Activated T-helper 1 cell treated with anti-CD3 and anti-CD28 coated beads, Interleukin-2, amount 50 U/mL, for 16 hours (primary cell): ENCODE measurements around the gene VEGFC.

Source experiments
- DNase-seq, 2 donors: peaks; one replicate each; pipeline ENCODE4 v3.0.0-alpha.2; 2020; ENCODE audit warnings: low read depth in 1 of 2, low spot score in 1 of 2

The VEGFC gene

DNA sequence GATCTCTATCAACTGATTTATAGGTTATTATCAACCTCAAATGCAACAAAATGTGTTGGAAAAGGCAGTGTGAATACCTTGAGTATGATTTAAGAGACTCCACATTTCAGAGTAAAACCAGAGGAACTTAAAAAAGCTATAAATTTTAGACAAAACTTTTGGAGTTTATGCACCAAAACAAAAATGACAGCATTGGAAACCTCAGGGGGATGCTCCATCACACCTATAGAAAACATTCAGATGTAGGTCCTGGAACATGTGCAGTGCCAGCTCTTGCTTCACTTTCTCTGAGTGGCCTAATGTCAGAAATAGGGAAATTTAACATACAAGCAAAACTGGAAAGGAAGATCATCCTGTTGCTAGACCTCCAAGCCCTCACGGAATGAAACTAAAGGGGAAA lies 5.8 kb upstream of the VEGFC start:
- no peak for DNase-seq

DNA sequence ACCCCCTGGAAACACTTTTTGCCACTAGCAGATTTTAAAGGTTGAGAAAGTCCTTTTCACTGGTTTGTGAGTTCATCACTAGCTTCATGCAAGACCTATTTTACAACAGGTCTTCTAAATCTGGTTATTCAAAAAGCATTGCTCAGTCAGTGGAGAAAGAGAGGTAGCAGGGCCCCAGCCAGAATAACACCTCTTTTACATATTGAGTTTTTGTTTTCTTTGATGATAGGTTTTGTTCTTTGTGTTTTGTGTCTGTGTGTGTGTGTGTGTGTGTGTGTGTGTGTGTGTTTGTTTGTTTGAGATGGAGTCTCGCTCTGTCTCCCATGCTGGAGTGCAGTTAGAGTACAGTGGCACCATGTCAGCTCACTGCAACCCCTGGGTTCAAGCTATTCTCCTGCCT lies 2.7 kb upstream of the VEGFC start:
- no peak for DNase-seq

- no peak for DNase-seq
Observed at GRCh38 chr4:176794651-176795050, 1.9 kb upstream of the VEGFC start.

GRCh38 chr4:176794151-176794550 lies 1.4 kb upstream of the VEGFC start:
- no peak for DNase-seq

GRCh38 chr4:176793060-176793605 lies 411 bp upstream of the VEGFC start:
- no peak for DNase-seq

GRCh38 chr4:176791591-176792325 lies 964 bp downstream of the VEGFC start:
- no peak for DNase-seq

- DNase-seq, result no peak
Observed at GRCh38 chr4:176790398-176790797, 2.3 kb downstream of the VEGFC start.

GRCh38 chr4:176789955-176790354 lies 2.8 kb downstream of the VEGFC start:
- no peak for DNase-seq

- no peak for DNase-seq
Observed at GRCh38 chr4:176788971-176789370, 3.8 kb downstream of the VEGFC start.

GRCh38 chr4:176788248-176788647 lies 4.5 kb downstream of the VEGFC start:
- DNase-seq, result no peak

DNA sequence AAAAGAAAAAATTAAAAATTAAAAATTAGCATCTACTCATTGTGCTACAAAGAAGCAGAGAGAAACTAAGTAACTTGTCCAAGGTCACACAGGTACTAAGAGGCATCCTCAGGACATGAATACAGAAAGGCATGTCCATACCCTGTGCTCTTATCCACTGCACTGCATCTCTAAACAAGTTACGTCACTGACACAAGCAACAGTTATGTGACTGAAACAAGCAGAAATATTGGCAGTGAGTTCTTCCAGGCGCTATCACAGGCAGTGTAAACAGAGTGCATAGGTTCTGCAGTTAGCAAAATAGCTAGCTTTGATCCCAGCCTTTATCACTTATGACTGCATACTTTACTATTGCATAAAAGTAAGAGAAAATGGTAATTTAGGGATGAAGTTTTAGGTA lies 7.9 kb downstream of the VEGFC start:
- DNase-seq, result no peak

DNA sequence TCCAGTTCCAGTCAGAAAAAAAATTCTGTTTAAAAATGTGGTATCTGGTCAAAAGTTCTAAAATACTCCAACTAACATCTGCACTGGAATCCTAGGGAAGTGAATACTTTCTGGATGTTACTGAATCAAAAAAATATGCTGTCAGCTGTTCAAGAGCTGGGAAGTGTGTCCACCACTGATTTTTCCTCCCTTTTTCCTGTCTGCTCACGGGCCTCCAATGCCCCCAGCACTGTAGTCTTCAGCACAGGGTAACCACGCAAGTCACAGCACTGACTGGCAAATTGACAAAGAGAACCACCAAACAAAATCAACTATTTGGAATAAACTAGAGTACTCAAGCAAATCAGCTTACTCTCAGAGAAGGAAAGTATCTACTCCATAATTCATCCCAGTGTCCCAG lies 9.9 kb downstream of the VEGFC start:
- no peak for DNase-seq

DNA sequence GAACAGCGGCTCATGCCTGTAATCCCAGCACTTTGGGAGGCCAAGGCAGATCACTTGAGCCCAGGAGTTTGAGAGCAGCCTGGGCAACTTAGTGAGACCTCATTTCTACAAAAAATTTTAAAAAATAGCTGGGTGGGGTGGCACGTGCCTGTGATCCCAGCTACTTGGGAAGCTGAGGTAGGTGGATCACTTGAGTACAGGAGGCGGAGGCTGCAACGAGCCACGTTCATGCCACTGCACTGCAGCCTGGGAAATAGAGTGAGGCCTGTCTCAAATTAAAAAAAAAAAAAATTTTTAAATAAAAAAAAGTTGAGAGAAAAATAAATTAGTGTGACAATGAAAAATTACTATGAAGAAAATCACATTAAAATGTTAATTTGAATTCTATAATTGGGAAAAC lies 10.5 kb downstream of the VEGFC start:
- no peak for DNase-seq

DNA sequence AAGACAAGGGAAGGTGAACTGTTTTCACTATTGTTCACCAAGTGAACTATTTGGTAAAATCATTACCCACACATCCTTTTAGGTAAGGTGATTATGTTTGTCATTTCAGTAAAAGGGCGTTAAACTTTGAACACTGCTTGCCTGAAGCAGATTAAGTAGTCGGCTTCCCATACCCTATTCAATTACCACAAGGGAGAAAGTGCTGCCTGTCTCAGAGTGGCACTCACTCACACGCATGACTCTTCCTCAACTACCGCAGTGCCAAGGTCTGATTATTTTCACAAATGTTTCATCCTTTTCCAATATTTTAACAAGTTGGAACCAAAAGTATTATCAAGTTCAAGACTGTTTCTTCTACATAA lies 11.0 kb downstream of the VEGFC start:
- DNase-seq, result no peak

DNA sequence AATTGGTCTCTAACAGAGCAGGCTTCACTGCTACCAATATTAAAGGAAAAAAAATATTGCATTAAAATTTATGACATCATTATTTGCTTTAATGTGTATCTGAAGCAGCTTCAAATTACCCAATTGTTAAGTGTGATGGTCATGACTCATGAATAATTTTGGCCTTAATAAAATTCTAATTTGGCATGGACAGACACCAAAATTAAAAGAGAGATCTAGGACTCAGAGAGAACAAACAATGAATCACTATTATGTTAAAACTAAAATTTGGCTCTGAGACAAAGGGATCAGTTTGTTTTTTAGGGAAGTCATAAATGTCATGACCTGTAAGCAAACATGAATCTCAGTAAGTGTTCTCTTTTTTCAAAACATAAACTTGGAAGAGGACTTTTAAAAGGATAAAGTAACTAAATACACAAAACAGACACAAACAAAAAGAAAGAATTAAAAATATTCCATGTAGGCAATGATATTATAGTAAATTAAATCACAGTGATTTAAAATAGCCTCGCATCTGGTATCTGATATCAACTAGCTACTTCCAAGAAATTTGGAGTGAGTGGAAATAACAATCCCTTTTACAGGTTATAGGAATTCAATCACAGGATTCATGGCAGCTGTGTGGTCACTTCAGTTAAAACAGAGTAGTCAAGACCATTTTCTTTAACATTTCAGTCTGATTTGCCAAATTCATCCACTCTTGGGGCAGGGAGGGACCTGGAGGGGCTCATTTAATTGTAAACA lies 11.6 kb downstream of the VEGFC start:
- no peak for DNase-seq

- no peak for DNase-seq
Observed at GRCh38 chr4:176779421-176779820, 13.3 kb downstream of the VEGFC start.

GRCh38 chr4:176778491-176778890 lies 14.2 kb downstream of the VEGFC start:
- no peak for DNase-seq

DNA sequence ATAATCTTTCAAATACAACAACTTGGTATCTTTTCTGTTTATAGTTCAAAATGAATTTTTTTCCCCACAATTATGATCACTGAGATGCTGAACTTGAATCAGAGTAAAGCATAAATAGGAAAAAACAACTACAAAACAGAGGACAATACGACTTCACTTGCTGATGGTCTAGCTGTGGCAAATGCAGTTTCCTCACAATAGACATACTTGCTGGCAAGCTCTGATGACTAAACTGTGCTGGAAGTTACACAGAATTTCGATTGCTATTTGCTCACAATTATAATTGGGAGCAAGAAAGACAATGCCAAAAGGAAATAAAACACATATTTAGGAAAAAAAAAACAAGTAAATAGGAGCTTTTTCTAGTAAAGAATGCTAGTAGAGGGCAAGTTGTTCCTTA lies 14.7 kb downstream of the VEGFC start:
- no peak for DNase-seq

DNA sequence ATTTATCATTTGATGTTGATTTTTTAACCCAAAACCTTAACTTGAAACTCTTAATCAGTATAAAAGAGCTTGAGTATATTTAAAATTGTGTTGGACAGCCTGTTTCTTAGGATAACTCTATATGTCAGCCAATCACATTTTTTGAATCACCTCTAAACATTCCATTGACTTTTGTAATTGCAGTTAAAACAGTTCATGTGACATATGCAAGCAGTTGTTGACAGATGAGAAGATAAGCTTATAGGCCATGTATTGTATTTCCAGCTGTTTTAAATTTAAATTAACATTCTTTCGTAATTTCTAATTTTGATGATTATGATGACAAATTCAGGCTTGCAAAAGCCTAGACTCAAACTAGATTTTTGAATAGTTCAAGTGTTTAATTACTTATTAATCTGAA lies 17.4 kb downstream of the VEGFC start:
- no peak for DNase-seq

- no peak for DNase-seq
Observed at GRCh38 chr4:176774852-176775251, 17.9 kb downstream of the VEGFC start.

- no peak for DNase-seq
Observed at GRCh38 chr4:176769514-176769913, 23.2 kb downstream of the VEGFC start.

- no peak for DNase-seq
Observed at GRCh38 chr4:176767183-176767582, 25.5 kb downstream of the VEGFC start.
